ENCODE results near the gene SNX17. TPM values are rescaled to one million over a fixed set of nuclear protein-coding genes. Genes with fewer than 3 reads are reported as not detected.

The SNX17 gene
- total RNA-seq, 4 donors from 2014 or later = 59.8 to 99.3 (median 73.9) TPM

DNA sequence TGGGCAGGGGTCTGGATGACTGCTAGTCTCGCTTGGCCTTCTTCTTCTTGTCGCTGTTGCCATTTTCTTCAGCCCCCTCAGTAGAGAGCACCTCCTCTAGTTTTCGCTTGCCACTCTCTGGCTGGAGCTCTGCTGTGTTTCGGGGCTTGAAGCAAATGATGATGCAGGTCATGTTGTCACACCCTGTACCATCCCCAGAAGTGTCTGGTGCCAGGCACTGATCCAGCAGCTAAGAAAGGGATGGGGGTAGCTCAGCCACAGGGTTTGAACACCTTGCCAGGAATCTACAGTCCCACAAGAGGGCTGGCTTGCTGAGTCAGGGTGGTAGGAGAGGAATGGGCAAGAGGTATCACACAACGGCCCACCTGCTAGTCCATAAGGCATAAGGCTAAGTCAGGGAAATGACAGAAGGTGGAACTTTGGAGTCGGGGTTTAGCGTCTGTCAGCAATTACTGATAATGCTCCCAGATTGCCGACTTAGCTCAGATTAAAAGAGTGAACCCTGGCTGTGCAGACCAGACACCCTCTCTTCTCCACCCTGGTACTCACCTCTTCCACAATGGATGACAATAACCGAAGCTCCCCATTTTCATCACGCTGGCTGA, 11.3 kb downstream of the SNX17 start:
- peaks cover 8 to 25% (median 19%) of the 10 kb centered on the region in 4 donors for H3K4me1 ChIP-seq
- intact Hi-C loops (cut with DNase I; ENCODE audit: low total_unique reads) (loop anchor here (5.0 kb wide), 1 partner anchor 46 kb away; the partner anchor contains the start of gene NRBP1), in situ Hi-C loops (cut with MboI; ENCODE audit: low pct_ligation_motif_present in 1 of 4, low pct_unique_long_range_greater_than_20kb in 1 of 4, low sequenced_read_pairs in 3 of 4) (no loop called here)
- H3K36me3 ChIP-seq = peaks cover 0 to 42% (median 15%) of the 10 kb centered on the region in 4 donors
- DNase-seq = no peak
- TF ChIP-seq POLR2A (IDR thresholded peaks at IDR 0.05) = no peak
- no peak for TF ChIP-seq POLR2AphosphoS5 (IDR thresholded peaks at IDR 0.05)
- TF ChIP-seq, protein P1, sequence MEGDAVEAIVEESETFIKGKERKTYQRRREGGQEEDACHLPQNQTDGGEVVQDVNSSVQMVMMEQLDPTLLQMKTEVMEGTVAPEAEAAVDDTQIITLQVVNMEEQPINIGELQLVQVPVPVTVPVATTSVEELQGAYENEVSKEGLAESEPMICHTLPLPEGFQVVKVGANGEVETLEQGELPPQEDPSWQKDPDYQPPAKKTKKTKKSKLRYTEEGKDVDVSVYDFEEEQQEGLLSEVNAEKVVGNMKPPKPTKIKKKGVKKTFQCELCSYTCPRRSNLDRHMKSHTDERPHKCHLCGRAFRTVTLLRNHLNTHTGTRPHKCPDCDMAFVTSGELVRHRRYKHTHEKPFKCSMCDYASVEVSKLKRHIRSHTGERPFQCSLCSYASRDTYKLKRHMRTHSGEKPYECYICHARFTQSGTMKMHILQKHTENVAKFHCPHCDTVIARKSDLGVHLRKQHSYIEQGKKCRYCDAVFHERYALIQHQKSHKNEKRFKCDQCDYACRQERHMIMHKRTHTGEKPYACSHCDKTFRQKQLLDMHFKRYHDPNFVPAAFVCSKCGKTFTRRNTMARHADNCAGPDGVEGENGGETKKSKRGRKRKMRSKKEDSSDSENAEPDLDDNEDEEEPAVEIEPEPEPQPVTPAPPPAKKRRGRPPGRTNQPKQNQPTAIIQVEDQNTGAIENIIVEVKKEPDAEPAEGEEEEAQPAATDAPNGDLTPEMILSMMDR (IDR thresholded peaks at IDR 0.05) = no peak
- no peak for TF ChIP-seq EP300 (IDR thresholded peaks at IDR 0.05; ENCODE audit: low read depth)
- WGBS, 2 donors (ENCODE audit: low coverage in 1 of 2) = 96% methylated on average over 10 of the region's 10 CpGs; no CpG with 5 or more reads in 1 of the 2 donors
- no peak overlapping the region for H3K4me3 ChIP-seq
- H3K27ac ChIP-seq = peak overlapping the region; percentile 90 to 95 (median 94)
- no peaks in the 10 kb centered on the region for H3K27me3 ChIP-seq
- H3K9me3 ChIP-seq = no peaks in the 10 kb centered on the region

- no peak for DNase-seq
- intact Hi-C loops (cut with DNase I; ENCODE audit: low total_unique reads) = no loop called here
- H3K4me3 ChIP-seq = no peak overlapping the region
- in situ Hi-C loops (cut with MboI; ENCODE audit: low pct_ligation_motif_present in 1 of 4, low pct_unique_long_range_greater_than_20kb in 1 of 4, low sequenced_read_pairs in 3 of 4) = no loop called here
- 92 to 97% methylated on average over 8 to 9 of the region's 9 CpGs for WGBS, 2 donors (ENCODE audit: low coverage in 1 of 2)
- no peak overlapping the region for H3K27ac ChIP-seq
- H3K36me3 ChIP-seq = peaks cover 0 to 9% (median 0%) of the 10 kb centered on the region in 4 donors
- H3K27me3 ChIP-seq = no peaks in the 10 kb centered on the region
- no peaks in the 10 kb centered on the region for H3K9me3 ChIP-seq
- H3K4me1 ChIP-seq = no peaks in the 10 kb centered on the region
- TF ChIP-seq, protein P1 (IDR thresholded peaks at IDR 0.05) = no peak
- TF ChIP-seq EP300 (IDR thresholded peaks at IDR 0.05; ENCODE audit: low read depth) (no peak), POLR2A (IDR thresholded peaks at IDR 0.05) (no peak), POLR2AphosphoS5 (IDR thresholded peaks at IDR 0.05) (no peak)
These were observed 20.6 kb downstream of the SNX17 start for GRCh38 chr2:27390822-27391679.

GRCh38 chr2:27393225-27393624, 22.8 kb downstream of the SNX17 start:
- H3K27me3 ChIP-seq = no peaks in the 10 kb centered on the region
- no peak for DNase-seq
- no peaks in the 10 kb centered on the region for H3K36me3 ChIP-seq
- intact Hi-C loops (cut with DNase I; ENCODE audit: low total_unique reads) = no loop called here
- no peak overlapping the region for H3K4me3 ChIP-seq
- TF ChIP-seq, protein P1 (IDR thresholded peaks at IDR 0.05) = no peak
- TF ChIP-seq POLR2A (IDR thresholded peaks at IDR 0.05) (no peak), POLR2AphosphoS5 (IDR thresholded peaks at IDR 0.05) (no peak), EP300 (IDR thresholded peaks at IDR 0.05; ENCODE audit: low read depth) (no peak)
- peaks cover 0 to 3% (median 0%) of the 10 kb centered on the region in 4 donors for H3K4me1 ChIP-seq
- no peaks in the 10 kb centered on the region for H3K9me3 ChIP-seq
- WGBS, 2 donors (ENCODE audit: low coverage in 1 of 2) = 94 to 99% methylated on average over 13 to 33 of the region's 33 CpGs
- in situ Hi-C loops (cut with MboI; ENCODE audit: low pct_ligation_motif_present in 1 of 4, low pct_unique_long_range_greater_than_20kb in 1 of 4, low sequenced_read_pairs in 3 of 4) = no loop called here
- no peak overlapping the region for H3K27ac ChIP-seq

GRCh38 chr2:27398962-27399361, 28.5 kb downstream of the SNX17 start:
- in situ Hi-C loops (cut with MboI; ENCODE audit: low pct_ligation_motif_present in 1 of 4, low pct_unique_long_range_greater_than_20kb in 1 of 4, low sequenced_read_pairs in 3 of 4) (no loop called here), intact Hi-C loops (cut with DNase I; ENCODE audit: low total_unique reads) (no loop called here)
- WGBS, 2 donors (ENCODE audit: low coverage in 1 of 2) = 85 to 91% methylated on average over 5 of the region's 5 CpGs
- no peaks in the 10 kb centered on the region for H3K27me3 ChIP-seq
- no peak overlapping the region for H3K27ac ChIP-seq
- peaks cover 0 to 3% (median 0%) of the 10 kb centered on the region in 4 donors for H3K4me1 ChIP-seq
- no peak overlapping the region for H3K4me3 ChIP-seq
- TF ChIP-seq, protein P1 (IDR thresholded peaks at IDR 0.05) = no peak
- TF ChIP-seq POLR2AphosphoS5 (IDR thresholded peaks at IDR 0.05) = no peak
- no peaks in the 10 kb centered on the region for H3K9me3 ChIP-seq
- H3K36me3 ChIP-seq = no peaks in the 10 kb centered on the region
- no peak for DNase-seq

Data from transverse colon (tissue), 4 donors.